ENCODE data around the gene VCP. TPM values are rescaled to one million over a fixed set of nuclear protein-coding genes. Genes with fewer than 3 reads are reported as not detected.
A peak's percentile ranks its signal among the peaks of the same experiment; 100 is the strongest.

The VCP gene
- total and polyA plus RNA-seq, 9 of the 15 experiments (the other 6 are each of a cell fraction or from before 2014, with no cell fraction given): 7.1 to 257 (median 199) TPM

GRCh38 chr9:35108946-35109575, 36.6 kb upstream of the VCP start (continued):
- TF ChIP-seq UBTF (IDR thresholded peaks at IDR 0.05; ENCODE audit: borderline replicate concordance in 1 of 2, low read depth in 2 of 2, low read length in 2 of 2) (no peak), FOXK1 (CRISPR knock-in tag; IDR thresholded peaks at IDR 0.05; ENCODE audit: borderline replicate concordance) (0 out of 2 replicates have a peak, but pooled peaks have one; percentile 50), MXI1 (IDR thresholded peaks at IDR 0.05; ENCODE audit: low read depth, low read length) (no peak), MTA3 (IDR thresholded peaks at IDR 0.05; ENCODE audit: borderline replicate concordance) (0 out of 2 replicates have a peak, but pooled peaks have one; percentile 73), EP300 (IDR thresholded peaks at IDR 0.05; ENCODE audit: low read length) (peak; percentile 93), PBX2 (CRISPR knock-in tag; IDR thresholded peaks at IDR 0.05; ENCODE audit: low read depth) (no peak), PBX2 (tag; conservative IDR thresholded peaks at IDR 0.05; ENCODE audit: low read depth) (peak; percentile 78), SIRT6 (IDR thresholded peaks at IDR 0.05; ENCODE audit: low read depth, low read length) (no peak), MAZ (CRISPR knock-in tag; conservative IDR thresholded peaks at IDR 0.05 in 1 of 2, IDR thresholded peaks at IDR 0.05 in 1 of 2) (peak; percentile 58 to 62; a peak in 2 of 4 replicates), REST (IDR thresholded peaks at IDR 0.05; ENCODE audit: borderline replicate concordance) (peak; percentile 16; the same call in 1 of the 2 replicates), REST (CRISPR knock-in tag; IDR thresholded peaks at IDR 0.05; ENCODE audit: low read depth) (no peak), TEAD4 (IDR thresholded peaks at IDR 0.05; ENCODE audit: low read length) (peak; percentile 92), TEAD4 (CRISPR knock-in tag; IDR thresholded peaks at IDR 0.05; ENCODE audit: borderline replicate concordance) (no peak), CREB1 (IDR thresholded peaks at IDR 0.05) (peak; percentile 50; the same call in 1 of the 2 replicates), CREB1 (CRISPR knock-in tag; IDR thresholded peaks at IDR 0.05) (no peak)

Data from K562 (cell line).